Stimulated activated naive B cell treated with anti-CD40 and anti-IgM and Interleukin-4, amounts not matched to agents 10 μg/mL and 1 μg/mL and 100 μg/mL, for 72 hours (primary cell): ENCODE results near the gene STAU1.
"Not testable (repeated sequence)": the region's sequence is repeated elsewhere in the genome, so short reads cannot be mapped to it uniquely, and the experiment has no call there.

ENCODE experiments used
- ATAC-seq, 2 donors: fragments of 150-1000 bp; cut with Tn5 transposase; replicated peaks; 2 replicates each; pipeline ENCODE4 v1.10.0; 2021; ENCODE audit warnings: moderate library complexity in 1 of 2
- DNase-seq: peaks from one replicate; pipeline ENCODE4 v3.0.0; 2021
- H3K27ac Mint-ChIP-seq: one replicate; pipeline ENCODE4 v1.8.0; 2022; ENCODE audit warnings: mild to moderate bottlenecking, mixed read lengths
- H3K27me3 Mint-ChIP-seq, 2 donors: one replicate each; pipeline ENCODE4 v1.8.0; 2022; ENCODE audit warnings: mixed read lengths in 2 of 2
- H3K36me3 Mint-ChIP-seq, 2 donors: one replicate each; pipeline ENCODE4 v1.8.0; 2022; ENCODE audit warnings: mixed read lengths in 2 of 2, mild to moderate bottlenecking in 1 of 2
- H3K4me1 Mint-ChIP-seq, 2 donors: one replicate each; pipeline ENCODE4 v1.8.0; 2022; ENCODE audit warnings: mixed read lengths in 2 of 2, mild to moderate bottlenecking in 1 of 2
- H3K4me3 Mint-ChIP-seq, 2 donors: one replicate each; pipeline ENCODE4 v1.8.0; 2022; ENCODE audit warnings: mild to moderate bottlenecking in 2 of 2, mixed read lengths in 2 of 2, moderate library complexity in 1 of 2
- H3K9me3 Mint-ChIP-seq, 2 donors: one replicate each; pipeline ENCODE4 v1.8.0; 2022; ENCODE audit warnings: mixed read lengths in 2 of 2, mild to moderate bottlenecking in 1 of 2

Gene STAU1

GRCh38 chr20:49082295-49082694 lies 105.8 kb downstream of the STAU1 start:
- not testable (repeated sequence) for H3K27ac Mint-ChIP-seq, H3K4me1 Mint-ChIP-seq, H3K4me3 Mint-ChIP-seq, H3K9me3 Mint-ChIP-seq, DNase-seq, H3K27me3 Mint-ChIP-seq, ATAC-seq
- peaks cover 27 to 35% of the 10 kb centered on the region in 2 donors for H3K36me3 Mint-ChIP-seq

- H3K36me3 Mint-ChIP-seq = peaks cover 23 to 42% of the 10 kb centered on the region in 2 donors
- H3K9me3 Mint-ChIP-seq = no peaks in the 10 kb centered on the region
- H3K4me3 Mint-ChIP-seq = no peak overlapping the region
- peaks cover 2 to 5% of the 10 kb centered on the region in 2 donors for H3K4me1 Mint-ChIP-seq
- no peak for DNase-seq
- no peak for ATAC-seq
- H3K27ac Mint-ChIP-seq = no peak overlapping the region
- no peaks in the 10 kb centered on the region for H3K27me3 Mint-ChIP-seq
These were observed 109.8 kb downstream of the STAU1 start for GRCh38 chr20:49078310-49078709.

GRCh38 chr20:49074521-49074920 lies 113.6 kb downstream of the STAU1 start:
- Mint-ChIP-seq H3K9me3 (no peaks in the 10 kb centered on the region), H3K36me3 (peaks cover 16 to 35% of the 10 kb centered on the region in 2 donors), H3K4me3 (no peak overlapping the region), H3K27ac (no peak overlapping the region), H3K4me1 (peaks cover 2 to 5% of the 10 kb centered on the region in 2 donors), H3K27me3 (no peaks in the 10 kb centered on the region)
- DNase-seq (no peak), ATAC-seq (no peak)
